IPS-15b (cell line): Measurements from ENCODE around the gene GALNT18.
"Not testable (repeated sequence)": the region's sequence is repeated elsewhere in the genome, so short reads cannot be mapped to it uniquely, and the experiment has no call there.

Source experiments
- H3K27me3 ChIP-seq: one replicate; pipeline ENCODE4 v1.6.1; 2013; ENCODE audit warnings: low read length; ENCODE audit not compliant: control insufficient read depth, insufficient read depth
- H3K36me3 ChIP-seq: one replicate; pipeline ENCODE4 v1.6.1; 2013; ENCODE audit warnings: low read length; ENCODE audit not compliant: control insufficient read depth, insufficient read depth
- H3K4me1 ChIP-seq: one replicate; pipeline ENCODE4 v1.6.1; 2013; ENCODE audit warnings: mild to moderate bottlenecking, low read length; ENCODE audit not compliant: control insufficient read depth, insufficient read depth
- H3K4me3 ChIP-seq: one replicate; pipeline ENCODE4 v1.5.1; 2013; ENCODE audit warnings: low read depth, low read length
- H3K9ac ChIP-seq: one replicate; pipeline ENCODE4 v1.6.1; 2013; ENCODE audit warnings: low read depth, mild to moderate bottlenecking, low read length
- H3K9me3 ChIP-seq: one replicate; pipeline ENCODE4 v1.6.1; 2013; ENCODE audit warnings: mild to moderate bottlenecking, low read length; ENCODE audit not compliant: control insufficient read depth, insufficient read depth

Gene GALNT18

GRCh38 chr11:11463405-11463804, 158.4 kb downstream of the GALNT18 start:
- Histone ChIP-seq H3K4me1 (peaks cover 2% of the 10 kb centered on the region), H3K27me3 (no peaks in the 10 kb centered on the region), H3K4me3 (no peak overlapping the region), H3K36me3 (no peaks in the 10 kb centered on the region), H3K9me3 (no peaks in the 10 kb centered on the region), H3K9ac (no peak overlapping the region)

DNA sequence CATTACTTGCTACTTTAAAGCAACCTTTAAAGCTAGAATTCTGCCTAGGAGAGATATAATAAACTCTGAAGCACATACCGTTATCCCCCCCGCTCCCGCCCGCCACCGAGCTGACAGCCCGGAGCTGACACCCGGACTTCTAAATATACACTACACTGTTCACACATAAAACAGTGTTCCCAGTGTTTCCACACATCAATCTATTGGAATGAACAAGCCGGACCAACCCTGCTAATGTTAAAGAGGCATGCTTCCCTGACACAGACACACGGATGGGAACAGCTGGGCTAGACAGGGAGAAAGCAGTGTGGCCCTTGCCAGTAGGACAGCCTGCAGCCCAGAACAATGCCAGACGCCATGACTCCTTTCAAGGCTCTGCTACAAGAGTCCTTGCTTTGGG, 160.3 kb downstream of the GALNT18 start:
- H3K4me1 ChIP-seq, result peaks cover under 1% of the 10 kb centered on the region
- H3K4me3 ChIP-seq, result no peak overlapping the region
- H3K9ac ChIP-seq, result no peak overlapping the region
- H3K27me3 ChIP-seq, result no peaks in the 10 kb centered on the region
- H3K36me3 ChIP-seq, result no peaks in the 10 kb centered on the region
- H3K9me3 ChIP-seq, result no peaks in the 10 kb centered on the region

DNA sequence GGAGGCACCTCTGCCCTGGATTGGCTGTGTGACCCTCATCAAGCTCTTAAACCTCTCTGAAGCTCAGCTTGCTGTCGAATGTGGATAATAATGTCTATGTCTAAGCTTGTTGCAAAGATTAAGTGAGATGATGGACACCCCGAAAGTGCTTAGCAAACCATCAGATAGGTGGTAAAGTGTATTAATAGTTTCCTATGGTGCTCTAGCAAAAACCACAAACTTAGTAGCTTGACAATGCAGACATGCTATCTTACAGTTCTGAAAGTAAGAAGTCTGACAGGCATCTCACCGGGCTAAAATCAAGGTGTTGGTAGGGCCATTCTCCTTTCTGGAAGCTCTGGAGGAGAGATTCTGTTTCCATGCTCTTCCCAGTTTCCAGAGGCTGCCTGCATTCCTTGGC, 162.2 kb downstream of the GALNT18 start:
- no peaks in the 10 kb centered on the region for H3K9me3 ChIP-seq
- no peak overlapping the region for H3K9ac ChIP-seq
- H3K4me3 ChIP-seq, result no peak overlapping the region
- no peaks in the 10 kb centered on the region for H3K4me1 ChIP-seq
- no peaks in the 10 kb centered on the region for H3K27me3 ChIP-seq
- H3K36me3 ChIP-seq, result no peaks in the 10 kb centered on the region

GRCh38 chr11:11458485-11458884, 163.3 kb downstream of the GALNT18 start:
- no peak overlapping the region for H3K4me3 ChIP-seq
- H3K9ac ChIP-seq, result no peak overlapping the region
- no peaks in the 10 kb centered on the region for H3K4me1 ChIP-seq
- no peaks in the 10 kb centered on the region for H3K9me3 ChIP-seq
- H3K36me3 ChIP-seq, result no peaks in the 10 kb centered on the region
- H3K27me3 ChIP-seq, result no peaks in the 10 kb centered on the region

- Histone ChIP-seq H3K9ac (no peak overlapping the region), H3K27me3 (no peaks in the 10 kb centered on the region), H3K4me3 (no peak overlapping the region), H3K36me3 (no peaks in the 10 kb centered on the region), H3K4me1 (no peaks in the 10 kb centered on the region), H3K9me3 (no peaks in the 10 kb centered on the region)
Measured at GRCh38 chr11:11458001-11458400, 163.8 kb downstream of the GALNT18 start.

DNA sequence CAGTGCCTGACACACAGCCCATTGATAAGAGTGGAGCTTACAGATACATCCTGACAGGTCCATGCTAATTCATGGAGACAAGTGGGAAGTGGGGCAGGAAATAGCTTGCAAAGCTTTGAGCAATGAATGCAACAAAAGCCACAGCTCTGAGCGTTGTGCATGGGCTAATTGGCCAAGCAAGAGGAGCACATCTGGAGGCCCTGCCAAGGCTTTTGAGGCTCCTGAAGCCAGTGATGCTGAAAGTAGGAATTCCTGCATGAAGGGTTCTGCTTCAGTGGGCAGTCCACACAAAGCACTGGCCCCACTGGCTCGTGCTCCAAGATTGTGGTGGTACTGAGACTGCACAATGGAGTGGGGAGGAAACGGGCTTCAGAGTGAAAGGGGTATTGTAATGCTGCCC, 164.9 kb downstream of the GALNT18 start:
- Histone ChIP-seq H3K9me3 (no peaks in the 10 kb centered on the region), H3K36me3 (no peaks in the 10 kb centered on the region), H3K4me1 (no peaks in the 10 kb centered on the region), H3K27me3 (no peaks in the 10 kb centered on the region), H3K4me3 (no peak overlapping the region), H3K9ac (no peak overlapping the region)

GRCh38 chr11:11454671-11455223, 167.1 kb downstream of the GALNT18 start:
- Histone ChIP-seq H3K4me1 (no peaks in the 10 kb centered on the region), H3K9ac (no peak overlapping the region), H3K36me3 (no peaks in the 10 kb centered on the region), H3K4me3 (no peak overlapping the region), H3K27me3 (no peaks in the 10 kb centered on the region), H3K9me3 (no peaks in the 10 kb centered on the region)

DNA sequence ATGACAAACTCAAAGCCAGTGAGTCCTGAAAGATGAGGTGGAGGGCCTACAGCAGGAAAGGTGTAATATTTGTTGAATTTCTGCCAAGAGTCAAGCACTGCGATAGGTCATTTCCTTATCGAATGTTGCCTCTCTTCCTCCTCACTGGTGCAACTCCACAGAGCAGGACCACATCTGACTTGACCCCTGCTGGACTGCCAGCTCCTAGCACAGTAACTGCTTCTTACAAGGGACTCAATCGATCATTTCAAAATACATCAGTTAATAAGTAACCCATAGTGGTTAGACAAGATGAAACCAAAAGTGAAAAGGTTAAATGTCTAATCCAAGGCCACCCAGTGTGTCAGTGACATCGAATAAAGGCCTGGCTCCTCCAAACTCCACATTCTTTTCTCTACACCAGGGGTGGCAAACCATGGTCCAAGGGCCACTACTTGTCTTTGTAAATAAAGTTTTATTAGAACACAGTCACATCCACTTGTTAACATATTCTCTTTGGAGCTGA, 170.3 kb downstream of the GALNT18 start:
- no peaks in the 10 kb centered on the region for H3K27me3 ChIP-seq
- no peak overlapping the region for H3K4me3 ChIP-seq
- H3K9me3 ChIP-seq, result no peaks in the 10 kb centered on the region
- peaks cover 2% of the 10 kb centered on the region for H3K36me3 ChIP-seq
- H3K4me1 ChIP-seq, result no peaks in the 10 kb centered on the region
- H3K9ac ChIP-seq, result no peak overlapping the region

DNA sequence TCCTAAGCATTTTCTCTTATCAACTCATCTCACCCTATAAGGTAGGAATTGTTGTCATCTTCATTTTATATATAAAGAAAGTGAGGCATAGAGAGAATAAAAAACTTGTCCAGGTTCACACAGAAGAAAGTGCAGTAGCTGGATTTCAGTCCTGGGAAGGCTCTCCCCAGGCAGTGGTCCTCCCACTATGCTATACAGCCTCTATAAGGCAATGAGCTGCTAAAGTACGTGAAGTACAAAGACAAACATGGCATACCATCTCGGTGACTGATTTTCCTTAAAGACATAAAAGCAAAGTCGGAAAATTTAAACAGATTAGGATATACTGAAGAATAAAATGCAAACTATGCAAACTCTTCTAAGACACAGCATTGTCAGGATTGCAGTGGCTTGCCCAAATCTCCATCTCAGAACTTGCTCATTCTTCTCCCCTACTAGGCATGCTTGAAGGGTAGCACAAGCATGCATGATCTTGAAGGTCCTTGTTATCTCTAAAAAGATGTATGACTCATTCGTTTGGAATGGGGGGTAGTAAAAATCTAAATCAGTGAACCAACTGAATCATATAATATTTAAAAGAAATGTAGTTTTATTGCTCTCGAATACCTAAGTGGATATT, 171.0 kb downstream of the GALNT18 start:
- Histone ChIP-seq H3K4me3 (no peak overlapping the region), H3K9me3 (no peaks in the 10 kb centered on the region), H3K4me1 (no peaks in the 10 kb centered on the region), H3K27me3 (no peaks in the 10 kb centered on the region), H3K9ac (no peak overlapping the region), H3K36me3 (peaks cover 2% of the 10 kb centered on the region)

- peaks cover 2% of the 10 kb centered on the region for H3K36me3 ChIP-seq
- no peaks in the 10 kb centered on the region for H3K9me3 ChIP-seq
- no peaks in the 10 kb centered on the region for H3K4me1 ChIP-seq
- no peaks in the 10 kb centered on the region for H3K27me3 ChIP-seq
- no peak overlapping the region for H3K9ac ChIP-seq
- H3K4me3 ChIP-seq, result no peak overlapping the region
Measured at GRCh38 chr11:11449327-11449726, 172.5 kb downstream of the GALNT18 start.

GRCh38 chr11:11448626-11449025, 173.2 kb downstream of the GALNT18 start:
- Histone ChIP-seq H3K36me3 (peaks cover 2% of the 10 kb centered on the region), H3K4me3 (no peak overlapping the region), H3K9ac (no peak overlapping the region), H3K4me1 (no peaks in the 10 kb centered on the region), H3K27me3 (no peaks in the 10 kb centered on the region), H3K9me3 (no peaks in the 10 kb centered on the region)

DNA sequence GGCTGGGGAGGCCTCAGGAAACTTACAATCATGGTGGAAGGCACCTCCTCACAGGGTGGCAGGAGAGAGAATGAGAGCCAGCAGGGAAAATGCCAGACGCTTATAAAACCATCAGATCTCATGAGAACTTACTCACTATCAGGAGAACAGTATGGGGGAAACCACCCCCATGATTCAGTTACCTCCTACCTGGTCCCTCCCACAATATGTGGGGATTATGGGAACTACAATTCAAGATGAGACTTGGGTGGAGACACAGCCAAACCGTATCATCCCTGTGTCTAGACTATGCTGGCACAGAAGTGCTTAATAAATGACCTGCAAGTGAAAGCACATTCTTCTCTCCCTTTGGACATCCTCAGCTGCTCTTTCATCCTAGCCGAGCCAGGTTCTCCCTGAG, 174.2 kb downstream of the GALNT18 start:
- not testable (repeated sequence) for H3K9me3 ChIP-seq, H3K4me3 ChIP-seq, H3K27me3 ChIP-seq, H3K9ac ChIP-seq, H3K4me1 ChIP-seq, H3K36me3 ChIP-seq
